ENCODE data around the gene ADA.
A peak's percentile ranks its signal among the peaks of the same experiment; 100 is the strongest.
"Not testable (repeated sequence)": the region's sequence is repeated elsewhere in the genome, so short reads cannot be mapped to it uniquely, and the experiment has no call there.

Gene ADA

DNA sequence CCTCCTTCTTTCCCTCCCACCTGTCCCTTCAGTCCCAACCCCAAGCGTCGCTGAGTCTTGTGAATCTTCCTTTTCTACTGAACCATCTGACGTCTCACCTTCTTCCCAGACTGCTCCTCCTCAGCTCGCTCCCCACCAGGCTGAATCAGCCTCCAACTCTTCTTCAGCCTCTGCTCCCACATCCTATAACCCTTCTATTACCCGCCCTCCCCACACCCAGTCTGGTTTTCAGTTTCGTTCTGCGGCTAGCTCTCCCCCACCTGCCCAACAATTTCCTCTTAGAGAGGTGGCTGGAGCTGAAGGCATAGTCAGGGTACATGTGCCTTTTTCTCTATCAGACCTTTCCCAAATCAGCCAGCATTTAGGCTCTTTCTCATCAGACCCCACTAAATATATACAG, 20.0 kb upstream of the ADA start:
- H3K4me3 ChIP-seq (ENCODE audit: low read depth in 1 of 2, low read length in 2 of 2); H3K9me3 ChIP-seq (ENCODE audit: low read length); H3K36me3 ChIP-seq (ENCODE audit: insufficient read depth, low read length); H3K9ac ChIP-seq (ENCODE audit: low read length); H3K27ac ChIP-seq (ENCODE audit: low read depth, low read length); H3K27me3 ChIP-seq (ENCODE audit: control insufficient read depth in 1 of 2, insufficient read depth in 2 of 2, low read length in 2 of 2); H3K4me1 ChIP-seq (ENCODE audit: insufficient read depth, low read length): not testable (repeated sequence)

DNA sequence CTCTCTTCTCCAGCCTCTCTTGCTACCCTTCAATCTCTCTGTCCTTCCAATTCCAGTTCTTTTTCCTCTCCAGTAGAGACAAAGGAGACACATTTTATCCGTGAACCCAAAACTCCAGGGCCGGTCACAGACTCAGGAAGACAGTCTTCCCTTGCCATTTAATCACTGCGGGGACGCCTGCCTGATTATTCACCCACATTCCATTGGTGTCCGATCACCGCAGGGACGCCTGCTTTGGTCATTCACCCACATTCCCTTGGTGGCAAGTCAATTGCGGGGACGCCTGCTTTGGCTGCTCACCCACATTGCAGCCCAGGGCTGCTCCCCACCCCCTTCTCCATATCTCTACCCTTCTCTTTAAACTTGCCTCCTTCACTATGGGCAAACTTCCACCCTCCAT, 19.4 kb upstream of the ADA start:
- H3K27ac ChIP-seq (ENCODE audit: low read depth, low read length); H3K4me1 ChIP-seq (ENCODE audit: insufficient read depth, low read length); H3K36me3 ChIP-seq (ENCODE audit: insufficient read depth, low read length); H3K27me3 ChIP-seq (ENCODE audit: control insufficient read depth in 1 of 2, insufficient read depth in 2 of 2, low read length in 2 of 2); H3K9ac ChIP-seq (ENCODE audit: low read length); H3K9me3 ChIP-seq (ENCODE audit: low read length); H3K4me3 ChIP-seq (ENCODE audit: low read depth in 1 of 2, low read length in 2 of 2): not testable (repeated sequence)

DNA sequence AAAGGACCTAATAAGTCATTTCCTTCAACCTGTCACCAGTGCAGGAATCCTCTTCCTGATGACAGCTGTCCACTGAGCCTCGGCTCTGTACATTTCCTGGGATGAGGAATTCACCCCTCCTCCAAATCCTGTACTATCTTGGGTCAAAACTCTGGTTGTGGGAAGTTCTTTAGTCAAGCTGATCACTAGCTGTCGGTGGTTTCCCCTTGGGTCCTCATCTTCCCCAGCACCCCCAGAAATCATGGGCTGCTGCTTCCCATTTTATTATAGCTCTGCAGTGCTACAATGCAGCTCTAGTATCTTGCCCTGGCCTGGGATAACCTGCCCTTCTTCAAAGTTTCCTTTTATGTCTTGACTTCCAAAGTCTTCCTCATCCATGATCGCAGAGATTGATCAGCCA, 14.6 kb upstream of the ADA start:
- no peaks in the 10 kb centered on the region for H3K9me3 ChIP-seq (ENCODE audit: low read length)
- no peak overlapping the region for H3K9ac ChIP-seq (ENCODE audit: low read length)
- no peaks in the 10 kb centered on the region for H3K27me3 ChIP-seq (ENCODE audit: control insufficient read depth in 1 of 2, insufficient read depth in 2 of 2, low read length in 2 of 2)
- H3K36me3 ChIP-seq (ENCODE audit: insufficient read depth, low read length) = no peaks in the 10 kb centered on the region
- H3K4me3 ChIP-seq (ENCODE audit: low read depth in 1 of 2, low read length in 2 of 2) = no peak overlapping the region
- H3K27ac ChIP-seq (ENCODE audit: low read depth, low read length) = no peak overlapping the region
- H3K4me1 ChIP-seq (ENCODE audit: insufficient read depth, low read length) = no peaks in the 10 kb centered on the region

DNA sequence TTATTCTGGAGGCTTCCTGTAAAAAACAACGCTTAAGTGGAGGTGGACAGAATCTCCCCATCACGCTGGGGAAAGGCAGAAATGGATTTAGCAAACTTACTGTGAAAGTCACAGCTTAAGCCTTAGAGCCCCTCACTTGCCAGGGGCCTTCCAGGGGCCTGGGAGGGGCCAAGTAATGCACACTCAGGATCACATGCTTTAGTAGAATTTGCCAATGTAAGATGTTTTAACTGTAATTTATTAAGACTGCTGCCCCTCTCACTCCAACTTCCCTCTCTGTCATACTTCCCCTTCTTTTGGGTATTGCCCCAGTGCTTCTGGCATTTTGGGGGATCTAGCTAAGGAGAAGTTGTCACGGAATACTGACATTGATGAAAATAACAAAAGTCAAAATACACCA, 12.6 kb upstream of the ADA start:
- Histone ChIP-seq H3K4me1 (ENCODE audit: insufficient read depth, low read length) (no peaks in the 10 kb centered on the region), H3K9ac (ENCODE audit: low read length) (no peak overlapping the region), H3K9me3 (ENCODE audit: low read length) (no peaks in the 10 kb centered on the region), H3K27ac (ENCODE audit: low read depth, low read length) (no peak overlapping the region), H3K4me3 (ENCODE audit: low read depth in 1 of 2, low read length in 2 of 2) (no peak overlapping the region), H3K36me3 (ENCODE audit: insufficient read depth, low read length) (no peaks in the 10 kb centered on the region), H3K27me3 (ENCODE audit: control insufficient read depth in 1 of 2, insufficient read depth in 2 of 2, low read length in 2 of 2) (no peaks in the 10 kb centered on the region)

DNA sequence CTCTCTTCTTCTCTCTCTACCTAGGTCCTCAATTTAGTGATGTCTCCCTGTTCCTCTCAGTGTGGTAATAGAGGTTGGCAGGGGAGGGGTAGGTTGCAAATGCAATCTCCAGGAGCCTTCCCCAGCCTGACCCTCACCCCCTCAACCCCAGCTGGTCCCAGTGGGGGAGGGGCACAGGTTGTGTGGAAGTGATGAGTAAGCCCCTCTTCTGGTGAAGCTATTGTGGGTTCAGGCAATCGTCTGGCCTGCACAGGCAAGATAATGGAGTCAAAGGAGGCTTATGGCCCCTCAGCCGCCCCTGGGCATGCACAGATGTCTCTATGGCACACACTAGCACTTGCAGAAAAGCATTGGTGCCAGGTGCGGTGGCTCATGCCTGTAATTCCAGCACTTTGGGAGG, 10.8 kb upstream of the ADA start:
- Histone ChIP-seq H3K4me3 (ENCODE audit: low read depth in 1 of 2, low read length in 2 of 2) (no peak overlapping the region), H3K9me3 (ENCODE audit: low read length) (no peaks in the 10 kb centered on the region), H3K27ac (ENCODE audit: low read depth, low read length) (no peak overlapping the region), H3K9ac (ENCODE audit: low read length) (no peak overlapping the region), H3K4me1 (ENCODE audit: insufficient read depth, low read length) (no peaks in the 10 kb centered on the region), H3K36me3 (ENCODE audit: insufficient read depth, low read length) (no peaks in the 10 kb centered on the region), H3K27me3 (ENCODE audit: control insufficient read depth in 1 of 2, insufficient read depth in 2 of 2, low read length in 2 of 2) (no peaks in the 10 kb centered on the region)

DNA sequence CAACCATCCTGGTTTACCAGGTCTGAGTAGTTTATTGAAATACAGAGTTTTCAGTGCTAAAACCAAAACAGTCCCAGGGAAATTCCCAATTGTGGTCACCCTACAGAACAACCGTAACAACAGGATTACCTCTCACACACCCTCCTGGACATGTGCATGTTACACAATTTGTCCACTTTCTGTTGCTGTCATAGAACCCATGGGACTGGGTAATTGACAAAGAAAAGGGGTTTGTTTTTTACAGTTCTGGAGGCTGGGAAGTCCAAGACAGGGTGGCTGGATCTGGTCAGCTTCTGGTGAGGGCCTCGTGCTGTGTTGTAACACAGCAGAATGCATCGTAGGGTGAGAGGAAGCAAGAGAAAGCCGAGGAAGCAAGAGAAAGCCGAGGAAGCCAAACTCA, 9.1 kb upstream of the ADA start:
- Histone ChIP-seq H3K9ac (ENCODE audit: low read length) (no peak overlapping the region), H3K4me1 (ENCODE audit: insufficient read depth, low read length) (no peaks in the 10 kb centered on the region), H3K27ac (ENCODE audit: low read depth, low read length) (no peak overlapping the region), H3K36me3 (ENCODE audit: insufficient read depth, low read length) (no peaks in the 10 kb centered on the region), H3K9me3 (ENCODE audit: low read length) (no peaks in the 10 kb centered on the region), H3K27me3 (ENCODE audit: control insufficient read depth in 1 of 2, insufficient read depth in 2 of 2, low read length in 2 of 2) (no peaks in the 10 kb centered on the region), H3K4me3 (ENCODE audit: low read depth in 1 of 2, low read length in 2 of 2) (no peak overlapping the region)

DNA sequence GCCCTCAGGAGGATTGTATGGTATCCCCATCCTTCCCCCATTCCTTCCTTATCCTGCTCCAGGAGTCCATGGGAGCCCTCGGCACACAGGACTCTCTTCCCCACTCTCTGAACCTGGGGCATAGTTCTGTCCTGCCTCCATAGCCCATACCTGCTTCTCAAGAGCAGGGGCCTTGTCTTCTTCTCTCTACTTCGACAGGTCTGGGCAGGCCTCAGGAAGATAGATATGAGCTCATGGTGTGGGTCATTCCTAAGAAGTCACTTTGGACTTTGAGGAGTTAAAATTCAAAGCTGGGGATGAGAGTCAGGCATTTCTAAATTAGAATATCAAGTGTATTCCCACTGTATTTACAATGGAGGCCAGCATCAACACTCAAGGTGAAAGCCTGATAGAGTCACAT, 8.4 kb upstream of the ADA start:
- no peak overlapping the region for H3K27ac ChIP-seq (ENCODE audit: low read depth, low read length)
- H3K4me1 ChIP-seq (ENCODE audit: insufficient read depth, low read length) = no peaks in the 10 kb centered on the region
- H3K27me3 ChIP-seq (ENCODE audit: control insufficient read depth in 1 of 2, insufficient read depth in 2 of 2, low read length in 2 of 2) = no peaks in the 10 kb centered on the region
- H3K9me3 ChIP-seq (ENCODE audit: low read length) = no peaks in the 10 kb centered on the region
- H3K36me3 ChIP-seq (ENCODE audit: insufficient read depth, low read length) = no peaks in the 10 kb centered on the region
- no peak overlapping the region for H3K4me3 ChIP-seq (ENCODE audit: low read depth in 1 of 2, low read length in 2 of 2)
- H3K9ac ChIP-seq (ENCODE audit: low read length) = no peak overlapping the region

DNA sequence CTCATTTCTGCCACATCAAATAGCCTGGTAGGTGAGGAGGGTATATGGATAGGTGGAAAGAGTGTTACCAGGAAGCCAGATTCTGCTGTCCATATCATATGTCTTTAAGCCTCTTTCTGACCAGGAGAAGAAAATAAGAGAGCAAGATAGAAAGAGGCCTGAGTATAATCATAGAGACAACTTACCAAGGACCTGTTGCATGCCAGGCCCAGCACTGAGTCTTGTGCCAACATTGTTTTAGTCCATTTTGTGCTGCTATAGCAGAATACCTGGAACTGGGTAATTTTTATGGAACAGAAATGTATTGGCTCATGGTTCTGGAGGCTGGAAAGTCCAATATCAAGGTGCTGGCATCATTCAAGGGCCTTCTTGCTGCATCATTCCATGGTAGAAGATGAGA, 7.3 kb upstream of the ADA start:
- Histone ChIP-seq H3K27ac (ENCODE audit: low read depth, low read length) (no peak overlapping the region), H3K4me1 (ENCODE audit: insufficient read depth, low read length) (no peaks in the 10 kb centered on the region), H3K36me3 (ENCODE audit: insufficient read depth, low read length) (no peaks in the 10 kb centered on the region), H3K27me3 (ENCODE audit: control insufficient read depth in 1 of 2, insufficient read depth in 2 of 2, low read length in 2 of 2) (no peaks in the 10 kb centered on the region), H3K4me3 (ENCODE audit: low read depth in 1 of 2, low read length in 2 of 2) (no peak overlapping the region), H3K9me3 (ENCODE audit: low read length) (no peaks in the 10 kb centered on the region), H3K9ac (ENCODE audit: low read length) (no peak overlapping the region)

DNA sequence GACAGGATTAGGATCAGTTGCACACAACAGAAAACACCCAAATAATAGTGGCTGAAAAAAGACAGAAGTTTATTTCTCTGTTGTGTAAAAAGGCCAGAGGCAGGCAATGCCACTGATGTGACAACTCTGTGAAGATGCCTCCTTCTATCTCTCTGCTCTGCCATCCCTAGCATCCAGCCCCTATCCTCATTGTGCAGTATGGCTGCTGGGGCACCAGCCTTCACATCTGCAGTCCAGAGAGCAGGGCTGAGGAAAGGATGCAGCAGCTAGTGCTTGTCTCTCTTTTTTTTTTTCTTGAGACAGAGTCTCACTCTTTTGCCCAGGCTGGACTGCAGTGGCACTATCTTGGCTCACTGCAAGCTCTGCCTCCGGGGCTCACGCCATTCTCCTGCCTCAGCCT, 6.4 kb upstream of the ADA start:
- H3K36me3 ChIP-seq (ENCODE audit: insufficient read depth, low read length) = no peaks in the 10 kb centered on the region
- no peak overlapping the region for H3K4me3 ChIP-seq (ENCODE audit: low read depth in 1 of 2, low read length in 2 of 2)
- H3K27me3 ChIP-seq (ENCODE audit: control insufficient read depth in 1 of 2, insufficient read depth in 2 of 2, low read length in 2 of 2) = no peaks in the 10 kb centered on the region
- H3K9me3 ChIP-seq (ENCODE audit: low read length) = no peaks in the 10 kb centered on the region
- peaks cover 5% of the 10 kb centered on the region for H3K4me1 ChIP-seq (ENCODE audit: insufficient read depth, low read length)
- no peak overlapping the region for H3K9ac ChIP-seq (ENCODE audit: low read length)
- no peak overlapping the region for H3K27ac ChIP-seq (ENCODE audit: low read depth, low read length)

DNA sequence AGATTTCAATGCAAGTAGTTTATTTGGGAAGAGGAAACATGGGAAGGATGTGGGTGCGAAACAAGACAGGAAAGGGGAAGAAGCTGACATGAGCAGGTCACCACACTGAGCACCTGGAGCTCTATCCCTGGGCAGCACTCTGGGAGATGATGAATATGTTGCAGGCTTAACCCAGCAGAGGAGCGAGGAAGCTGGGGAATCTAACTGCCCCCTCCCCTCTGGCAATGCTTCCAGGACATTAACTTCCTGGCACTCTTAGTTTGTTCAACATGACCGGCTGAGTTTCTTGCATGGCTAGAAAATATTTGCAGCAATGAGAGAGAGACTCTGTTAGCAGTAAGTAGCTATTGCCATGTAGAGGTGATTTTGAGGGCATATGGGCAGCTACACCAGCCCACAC, 4.9 kb upstream of the ADA start:
- H3K9ac ChIP-seq (ENCODE audit: low read length) = no peak overlapping the region
- peaks cover 5% of the 10 kb centered on the region for H3K4me1 ChIP-seq (ENCODE audit: insufficient read depth, low read length)
- H3K36me3 ChIP-seq (ENCODE audit: insufficient read depth, low read length) = no peaks in the 10 kb centered on the region
- no peaks in the 10 kb centered on the region for H3K27me3 ChIP-seq (ENCODE audit: control insufficient read depth in 1 of 2, insufficient read depth in 2 of 2, low read length in 2 of 2)
- no peaks in the 10 kb centered on the region for H3K9me3 ChIP-seq (ENCODE audit: low read length)
- no peak overlapping the region for H3K4me3 ChIP-seq (ENCODE audit: low read depth in 1 of 2, low read length in 2 of 2)
- no peak overlapping the region for H3K27ac ChIP-seq (ENCODE audit: low read depth, low read length)

DNA sequence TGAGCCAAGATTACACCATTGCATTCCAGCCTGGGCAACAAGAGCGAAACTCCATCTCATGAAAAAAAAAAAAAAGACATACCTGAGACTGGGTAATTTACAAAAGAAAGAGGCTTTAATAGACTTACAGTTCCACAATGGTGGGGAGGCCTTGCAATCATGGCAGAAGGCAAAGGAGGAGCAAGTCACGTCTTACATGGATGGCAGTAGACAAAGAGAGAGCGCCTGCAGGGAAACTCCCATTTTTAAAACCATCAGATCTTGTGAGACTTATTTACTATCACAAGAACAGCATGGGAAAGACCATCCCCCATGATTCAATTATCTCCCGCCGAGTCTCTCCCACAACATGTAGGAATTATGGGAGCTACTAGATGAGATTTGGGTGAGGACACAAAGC, 2.7 kb upstream of the ADA start:
- H3K4me1 ChIP-seq (ENCODE audit: insufficient read depth, low read length); H3K27ac ChIP-seq (ENCODE audit: low read depth, low read length); H3K9me3 ChIP-seq (ENCODE audit: low read length); H3K36me3 ChIP-seq (ENCODE audit: insufficient read depth, low read length); H3K27me3 ChIP-seq (ENCODE audit: control insufficient read depth in 1 of 2, insufficient read depth in 2 of 2, low read length in 2 of 2); H3K9ac ChIP-seq (ENCODE audit: low read length); H3K4me3 ChIP-seq (ENCODE audit: low read depth in 1 of 2, low read length in 2 of 2): not testable (repeated sequence)

DNA sequence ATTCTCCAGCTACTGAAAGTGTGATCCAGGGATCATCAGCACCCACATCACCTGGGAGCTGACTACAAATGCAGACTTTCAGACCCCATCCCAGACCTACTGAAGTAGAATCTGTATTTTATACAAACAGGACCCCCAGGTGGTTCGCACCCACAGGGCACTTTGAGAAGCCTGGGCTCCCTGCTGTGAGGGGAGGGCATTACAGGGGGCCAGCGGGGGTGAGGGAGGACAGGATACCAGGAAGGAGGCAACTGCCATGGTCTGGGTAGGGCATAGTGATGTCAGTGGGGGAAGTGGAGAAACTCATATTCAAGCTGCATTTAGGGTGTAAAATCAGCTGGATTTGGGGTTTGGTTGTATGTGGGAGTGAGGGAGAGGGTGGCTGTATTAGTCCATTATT, 2.0 kb upstream of the ADA start:
- Histone ChIP-seq H3K27ac (ENCODE audit: low read depth, low read length) (no peak overlapping the region), H3K4me1 (ENCODE audit: insufficient read depth, low read length) (peaks cover 9% of the 10 kb centered on the region), H3K9ac (ENCODE audit: low read length) (no peak overlapping the region), H3K9me3 (ENCODE audit: low read length) (no peaks in the 10 kb centered on the region), H3K36me3 (ENCODE audit: insufficient read depth, low read length) (no peaks in the 10 kb centered on the region), H3K4me3 (ENCODE audit: low read depth in 1 of 2, low read length in 2 of 2) (no peak overlapping the region), H3K27me3 (ENCODE audit: control insufficient read depth in 1 of 2, insufficient read depth in 2 of 2, low read length in 2 of 2) (no peaks in the 10 kb centered on the region)

DNA sequence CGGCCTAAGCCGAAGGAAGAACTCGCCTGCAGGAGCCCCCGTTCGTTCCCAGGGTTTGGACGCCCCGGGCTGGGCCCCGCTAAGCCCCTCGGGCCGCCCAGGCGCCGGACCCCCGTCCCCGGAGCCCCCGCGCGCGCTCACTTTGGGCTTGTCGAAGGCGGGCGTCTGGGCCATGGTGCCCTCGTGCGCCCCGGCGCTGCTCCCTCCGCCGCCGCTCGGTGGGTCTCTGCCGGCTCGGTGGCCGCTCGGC, 140 bp downstream of the ADA start:
- Histone ChIP-seq H3K9ac (ENCODE audit: low read length) (no peak overlapping the region), H3K36me3 (ENCODE audit: insufficient read depth, low read length) (no peaks in the 10 kb centered on the region), H3K27ac (ENCODE audit: low read depth, low read length) (no peak overlapping the region), H3K4me3 (ENCODE audit: low read depth in 1 of 2, low read length in 2 of 2) (peak overlapping the region; percentile 54 to 87), H3K27me3 (ENCODE audit: control insufficient read depth in 1 of 2, insufficient read depth in 2 of 2, low read length in 2 of 2) (no peaks in the 10 kb centered on the region), H3K4me1 (ENCODE audit: insufficient read depth, low read length) (peaks cover 13% of the 10 kb centered on the region), H3K9me3 (ENCODE audit: low read length) (no peaks in the 10 kb centered on the region)

Measured in muscle layer of colon (tissue), 2 donors.